GM21381 (cell line): ENCODE results near the gene APOC3.

Source experiments
- ATAC-seq: cut with Tn5 transposase; IDR thresholded peaks from one replicate; pipeline ENCODE4 v1.9.1; 2021; ENCODE audit warnings: mild to moderate bottlenecking, moderate library complexity; ENCODE audit not compliant: unreplicated experiment

APOC3 gene

DNA sequence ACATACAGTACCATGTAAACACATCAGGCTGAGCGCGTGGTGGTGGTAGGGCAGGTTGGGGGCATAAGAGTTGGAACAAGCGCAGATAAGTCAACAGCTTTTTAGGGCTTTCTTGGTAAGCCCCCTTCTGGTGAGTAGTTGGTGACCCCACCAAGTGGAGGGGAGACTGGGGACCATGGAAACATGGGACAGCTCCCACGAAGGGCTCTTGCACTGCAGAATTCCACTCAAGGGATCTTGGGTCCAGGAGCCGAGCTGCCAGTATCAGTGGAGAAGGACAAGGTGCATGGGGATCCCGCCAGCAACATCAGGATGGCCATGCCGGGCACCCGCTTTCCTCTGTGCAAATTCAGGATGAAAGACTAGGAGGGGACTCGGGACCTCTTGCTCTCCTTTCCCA is 14.0 kb downstream of the APOC3 start:
- ATAC-seq: no peak

DNA sequence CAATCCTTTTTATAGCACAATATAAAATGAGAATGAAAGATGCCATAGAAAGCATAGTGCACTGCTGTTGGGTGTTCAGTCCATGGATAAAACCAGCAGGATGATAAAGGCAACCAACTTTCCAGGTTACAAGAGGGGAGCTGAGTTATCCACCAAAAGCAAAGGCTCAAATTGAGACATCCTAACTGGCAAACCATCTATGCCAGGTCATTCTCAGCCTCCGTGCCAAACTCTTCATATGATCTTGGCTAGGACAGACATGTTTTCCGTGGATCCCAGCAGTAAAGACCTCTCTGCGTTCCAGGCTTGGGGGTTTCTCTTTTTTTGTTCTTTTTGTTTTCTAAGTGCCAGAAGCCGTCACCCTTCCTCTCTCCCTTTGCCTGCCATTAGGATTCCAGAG is 15.0 kb downstream of the APOC3 start:
- ATAC-seq: no peak

GRCh38 chr11:116847612-116848011 is 17.9 kb downstream of the APOC3 start:
- ATAC-seq: no peak

GRCh38 chr11:116849060-116849459 is 19.4 kb downstream of the APOC3 start:
- no peak for ATAC-seq

- ATAC-seq: no peak
Observed at GRCh38 chr11:116849486-116849885, 19.8 kb downstream of the APOC3 start.

- no peak for ATAC-seq
Observed at GRCh38 chr11:116851626-116852025, 21.9 kb downstream of the APOC3 start.

GRCh38 chr11:116852261-116853031 is 22.7 kb downstream of the APOC3 start:
- no peak for ATAC-seq

- ATAC-seq: peak; percentile 92
Observed at GRCh38 chr11:116853461-116854073, 23.9 kb downstream of the APOC3 start.

DNA sequence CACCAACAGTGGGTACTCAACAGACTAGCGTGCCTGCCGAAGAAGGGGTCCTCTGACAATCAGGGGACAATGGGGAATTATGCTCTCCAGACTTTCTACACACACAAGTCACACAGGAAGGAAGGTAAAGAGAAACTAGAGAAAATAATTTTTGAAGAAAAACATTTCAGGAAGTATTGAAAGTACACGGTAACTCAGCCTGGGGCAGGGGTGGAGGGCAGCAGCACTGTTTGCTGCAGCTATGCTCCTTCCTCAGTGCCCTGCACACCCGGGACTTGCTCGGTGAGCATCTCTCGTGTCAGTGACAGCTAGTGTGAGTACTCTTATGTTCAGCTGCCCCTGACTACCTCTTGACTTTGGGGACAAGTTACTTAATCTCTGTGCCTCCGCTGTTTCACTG is 25.7 kb downstream of the APOC3 start:
- ATAC-seq: no peak

DNA sequence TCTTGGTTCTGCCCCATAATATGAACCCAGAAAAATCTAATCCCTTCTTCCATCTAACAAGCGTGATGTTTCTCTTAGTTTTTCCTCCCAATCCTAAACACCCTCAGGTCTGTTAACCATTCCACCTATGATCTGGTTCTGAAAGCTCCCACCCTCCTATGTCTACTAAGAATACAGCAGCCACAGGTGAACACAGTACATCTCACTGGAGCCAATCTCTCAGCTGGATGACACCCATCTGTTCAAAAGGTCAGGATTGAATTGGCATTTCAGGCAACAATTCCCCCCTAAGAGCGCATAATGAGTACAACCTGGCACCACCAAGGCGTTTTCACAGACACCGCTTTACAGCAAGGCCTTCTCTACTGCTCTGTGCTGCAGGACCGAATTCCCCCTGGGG is 26.7 kb downstream of the APOC3 start:
- no peak for ATAC-seq

DNA sequence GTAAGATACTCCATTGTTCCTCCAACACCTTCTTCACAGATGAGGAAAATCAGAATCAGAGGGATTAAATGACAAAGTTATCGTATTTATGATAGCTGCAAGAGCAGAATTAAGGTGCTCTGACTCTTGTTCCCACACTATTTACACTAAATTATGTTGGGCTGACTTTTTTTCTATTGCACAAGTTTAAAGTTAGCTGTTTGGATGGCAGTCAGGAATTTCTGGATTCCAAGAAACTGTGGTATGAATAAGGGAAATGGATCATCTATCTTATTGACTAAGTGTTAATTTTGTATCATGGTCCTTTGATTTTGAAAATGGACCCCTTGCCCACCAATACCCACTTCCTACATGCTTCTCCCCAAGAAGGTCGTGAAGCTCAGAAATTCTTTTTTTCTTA is 27.6 kb downstream of the APOC3 start:
- ATAC-seq: no peak

- ATAC-seq: no peak
Observed at GRCh38 chr11:116857936-116858335, 28.2 kb downstream of the APOC3 start.

DNA sequence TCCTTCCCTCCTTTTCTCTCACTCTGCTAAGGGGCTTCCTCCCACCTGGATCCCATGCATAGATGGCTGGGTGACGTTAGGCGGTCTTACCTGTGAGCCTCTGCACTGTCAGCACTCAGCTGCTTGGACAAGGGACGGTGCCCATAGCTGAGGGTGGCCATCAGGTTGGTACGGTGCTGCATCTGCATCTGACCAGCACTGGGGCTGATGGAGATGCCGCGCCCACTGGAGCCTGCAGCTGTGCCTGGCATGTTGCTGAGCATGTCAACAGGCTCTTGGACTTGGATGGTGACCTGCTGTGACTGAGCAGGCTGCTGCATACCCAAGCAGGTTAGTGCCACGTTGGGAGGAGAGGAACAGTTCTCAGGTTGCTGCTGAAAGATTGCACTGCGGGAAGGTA is 29.5 kb downstream of the APOC3 start:
- ATAC-seq: no peak

DNA sequence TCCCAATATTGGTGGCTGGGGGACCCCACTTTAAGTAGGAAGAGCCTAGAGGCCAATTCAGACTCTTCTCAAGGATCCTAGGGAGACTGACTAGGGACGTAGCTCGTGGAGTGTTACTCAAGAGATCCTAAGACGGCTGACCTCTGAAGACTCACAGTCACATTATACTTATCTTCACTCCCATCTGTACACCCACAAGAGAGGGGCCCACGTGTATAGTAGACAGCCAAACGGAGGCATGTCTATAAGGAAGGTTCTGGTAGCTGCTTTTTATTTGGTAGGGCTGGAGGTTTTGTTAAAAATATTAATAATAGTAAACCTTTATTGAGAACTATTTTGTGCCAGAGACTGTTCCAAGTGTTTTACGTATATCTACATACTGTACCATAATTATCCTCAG is 30.6 kb downstream of the APOC3 start:
- no peak for ATAC-seq

DNA sequence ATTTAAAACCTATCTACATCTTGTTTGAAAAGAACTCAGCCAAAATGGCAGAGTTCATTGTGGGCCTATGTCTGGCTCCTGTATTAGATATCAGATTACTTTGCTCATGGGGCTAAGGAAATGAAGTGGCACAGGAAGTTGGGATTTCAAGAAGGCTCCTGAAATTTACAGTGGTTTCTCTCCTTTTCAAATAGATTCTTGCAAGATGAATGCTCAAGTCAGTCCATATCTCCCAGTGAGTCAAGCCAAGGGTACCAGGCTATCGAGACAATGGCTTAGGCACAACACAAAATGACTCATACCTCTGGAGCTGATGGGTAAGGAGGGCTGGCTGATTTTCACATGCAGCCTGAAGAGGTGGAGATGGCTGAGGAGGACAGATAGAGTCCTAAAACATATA is 31.8 kb downstream of the APOC3 start:
- ATAC-seq: no peak

GRCh38 chr11:116862185-116862584 is 32.5 kb downstream of the APOC3 start:
- ATAC-seq: no peak

GRCh38 chr11:116862951-116863350 is 33.2 kb downstream of the APOC3 start:
- ATAC-seq: no peak

- no peak for ATAC-seq
Observed at GRCh38 chr11:116864531-116864930, 34.8 kb downstream of the APOC3 start.

GRCh38 chr11:116865696-116866095 is 36.0 kb downstream of the APOC3 start:
- ATAC-seq: no peak

GRCh38 chr11:116866804-116867455 is 37.2 kb downstream of the APOC3 start:
- ATAC-seq: no peak

DNA sequence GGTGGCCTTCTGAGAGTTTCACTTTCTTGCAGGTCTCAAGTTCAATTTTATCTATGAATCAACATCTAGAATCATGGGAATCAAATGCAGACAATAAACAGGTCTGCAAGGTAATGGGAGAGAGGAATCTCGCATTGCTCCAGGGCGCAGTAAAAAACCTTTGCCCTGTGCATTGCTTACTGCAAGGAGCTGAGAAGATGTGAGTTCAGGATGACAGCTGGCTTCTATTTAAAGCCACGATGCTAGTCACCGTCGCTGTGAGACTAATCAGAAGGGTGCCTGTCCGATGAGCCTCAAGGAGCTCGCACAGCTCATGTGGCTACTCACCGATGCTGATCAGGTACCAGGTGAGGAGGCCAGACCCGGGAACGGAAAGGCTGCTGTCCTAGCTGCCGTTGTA is 37.9 kb downstream of the APOC3 start:
- ATAC-seq: no peak

GRCh38 chr11:116868066-116868465 is 38.4 kb downstream of the APOC3 start:
- no peak for ATAC-seq
